NCI-H2196 (cell line): ENCODE results near the gene SREK1.
"Not testable (repeated sequence)": the region's sequence is repeated elsewhere in the genome, so short reads cannot be mapped to it uniquely, and the experiment has no call there.

Source experiments
- DNase-seq: peaks from one replicate; lab custom pipeline; 2025; ENCODE audit not compliant: unreplicated experiment; lab: John Stamatoyannopoulos, UW

The SREK1 gene

GRCh38 chr5:66213533-66213932 lies 69.4 kb downstream of the SREK1 start:
- no peak for DNase-seq

DNA sequence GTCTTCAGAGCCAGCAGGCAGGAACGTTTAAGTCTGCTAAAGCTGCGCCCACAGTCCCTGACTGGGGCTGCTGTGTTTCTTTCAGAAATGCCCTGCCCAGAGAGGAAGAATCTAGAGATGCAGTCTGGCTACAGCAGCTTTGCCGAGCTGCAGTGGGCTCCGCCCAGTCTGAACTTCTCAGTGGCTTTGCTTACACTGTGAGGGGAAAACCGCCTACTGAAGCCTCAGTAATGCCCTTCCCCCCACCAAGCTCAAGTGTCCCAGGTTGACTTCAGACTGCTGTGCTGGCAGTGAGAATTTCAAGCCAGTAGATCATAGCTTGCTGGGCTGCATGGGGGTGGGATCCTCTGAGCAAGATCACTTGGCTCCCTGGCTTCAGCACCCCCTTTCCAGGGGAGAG lies 78.4 kb downstream of the SREK1 start:
- DNase-seq = no peak

DNA sequence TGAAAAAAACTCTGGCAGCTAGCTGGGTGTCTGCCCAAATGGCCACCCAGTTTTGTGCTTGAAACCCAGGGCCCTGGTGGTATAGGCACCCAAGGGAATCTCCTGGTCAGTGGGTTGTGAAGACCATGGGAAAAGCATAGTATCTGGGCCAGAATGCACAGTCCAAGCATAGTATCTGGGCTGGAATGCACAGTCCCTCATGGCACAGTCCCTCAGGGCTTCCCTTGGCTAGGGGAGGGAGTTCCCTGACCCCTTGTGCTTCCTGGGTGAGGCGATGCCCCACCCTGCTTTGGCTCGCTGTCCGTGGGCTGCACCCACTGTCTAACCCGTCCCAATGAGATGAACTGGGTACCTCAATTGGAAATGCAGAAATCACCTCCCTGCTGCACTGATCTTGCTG lies 78.8 kb downstream of the SREK1 start:
- DNase-seq = not testable (repeated sequence)

DNA sequence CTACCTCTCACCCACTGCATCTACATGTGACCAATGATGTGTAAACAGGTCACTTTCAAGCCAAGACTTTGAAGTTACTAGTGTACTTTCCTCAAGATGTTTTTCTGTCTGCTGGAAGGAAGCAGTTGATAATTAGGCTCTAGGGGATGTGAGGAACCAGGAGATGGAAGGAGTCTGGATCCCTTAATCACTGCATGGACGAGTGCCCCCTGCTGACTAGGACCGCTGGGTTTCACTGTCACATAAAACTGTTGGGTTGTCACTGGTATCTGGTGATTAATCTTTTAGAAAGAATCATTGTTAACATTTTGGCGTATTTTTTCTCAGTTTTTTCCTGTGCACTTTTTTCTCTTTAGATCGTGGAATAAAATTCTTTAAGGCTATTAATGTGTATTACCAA lies 79.5 kb downstream of the SREK1 start:
- DNase-seq = no peak

DNA sequence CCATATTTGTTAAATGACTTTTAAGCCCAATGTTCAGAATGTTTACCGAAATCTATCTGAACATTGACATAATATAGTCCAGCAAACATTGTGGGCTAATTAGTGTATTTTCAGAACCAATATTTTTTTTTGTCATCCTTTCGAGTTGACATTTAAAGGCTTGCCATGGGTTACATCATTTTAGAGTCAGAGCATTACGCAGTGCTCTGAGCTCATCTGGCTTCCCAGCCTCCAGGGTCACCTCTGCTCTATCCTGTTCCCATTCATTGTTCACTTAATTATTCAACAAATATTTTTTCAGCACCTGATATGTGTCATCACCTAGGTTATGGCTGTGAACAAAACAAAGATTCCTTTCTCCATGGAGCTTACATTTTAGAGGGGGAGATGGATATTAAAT lies 80.2 kb downstream of the SREK1 start:
- DNase-seq = no peak

DNA sequence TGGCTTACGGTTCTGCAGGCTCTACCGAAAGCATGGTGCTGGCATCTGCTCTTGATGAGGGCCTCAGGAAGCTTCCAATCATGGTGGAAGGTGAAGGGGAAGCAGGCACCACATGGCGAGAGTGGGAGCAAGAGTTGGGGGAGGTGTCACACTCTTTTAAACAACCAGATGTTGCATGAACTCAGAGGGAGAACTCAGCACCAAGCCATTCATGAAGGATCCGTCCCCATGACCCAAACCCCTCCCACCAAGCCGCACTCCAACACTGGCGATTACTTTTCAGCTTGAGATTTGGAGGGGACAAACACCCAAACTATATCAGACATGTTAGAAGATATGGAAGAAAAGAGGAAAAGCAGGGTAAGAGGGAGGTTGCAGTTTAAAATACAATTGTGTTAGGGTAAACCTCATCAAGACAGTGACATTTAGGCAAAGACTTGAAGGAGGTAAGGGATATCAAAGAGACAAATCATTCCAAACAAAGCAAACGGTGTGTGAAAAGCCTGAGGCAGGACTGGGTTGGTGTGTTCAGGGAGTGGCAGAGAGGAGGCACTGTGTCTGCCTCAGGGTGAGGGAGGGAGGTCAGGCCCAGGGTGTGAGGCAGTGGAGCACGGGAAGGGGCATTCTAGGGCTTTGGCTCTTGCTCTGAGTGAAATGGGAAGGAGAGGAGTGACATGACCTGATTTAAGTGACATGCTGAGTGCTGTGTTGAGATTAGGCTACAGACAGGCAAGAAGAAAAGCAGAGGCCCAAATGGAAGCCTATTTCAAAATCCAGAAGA lies 80.9 kb downstream of the SREK1 start:
- no peak for DNase-seq

DNA sequence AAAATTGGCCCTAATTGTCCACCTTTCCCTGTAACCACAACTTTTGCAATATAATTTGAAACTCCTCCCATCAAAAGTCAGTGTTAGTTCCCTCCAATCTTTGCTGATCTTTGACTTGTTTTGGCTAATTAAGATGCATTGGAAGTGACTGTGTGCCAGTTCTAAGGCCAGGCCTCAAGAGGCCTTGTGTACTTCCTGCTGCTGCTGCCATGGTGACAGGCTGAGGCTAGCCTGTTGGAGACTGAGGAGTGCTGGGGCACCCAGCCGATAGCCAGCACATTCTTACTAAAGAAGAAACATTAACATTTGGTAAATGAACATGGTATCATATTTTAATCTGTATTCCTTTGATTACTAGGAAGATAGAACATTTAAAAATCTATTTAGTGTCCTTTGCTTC lies 86.5 kb downstream of the SREK1 start:
- no peak for DNase-seq

DNA sequence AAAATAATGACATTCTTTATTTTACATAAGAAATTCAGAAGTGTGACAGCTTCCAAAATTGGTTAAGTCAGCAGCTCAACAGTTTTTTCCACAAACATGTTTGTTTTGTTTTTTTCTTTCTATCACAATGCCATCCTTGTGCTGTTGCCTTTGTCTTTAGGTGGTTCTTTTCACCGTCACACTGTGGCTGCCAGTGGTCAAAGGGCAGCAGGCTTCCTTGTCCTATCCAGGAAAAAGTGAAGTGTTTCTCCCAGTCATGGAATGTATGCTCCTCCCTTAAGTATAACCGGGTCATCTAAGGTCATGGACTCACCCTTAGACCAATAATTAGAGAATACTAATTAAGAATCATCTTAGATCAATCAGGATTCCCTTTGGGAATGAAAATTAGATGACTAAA lies 87.4 kb downstream of the SREK1 start:
- DNase-seq = no peak

GRCh38 chr5:66232275-66232674 lies 88.2 kb downstream of the SREK1 start:
- DNase-seq = no peak

DNA sequence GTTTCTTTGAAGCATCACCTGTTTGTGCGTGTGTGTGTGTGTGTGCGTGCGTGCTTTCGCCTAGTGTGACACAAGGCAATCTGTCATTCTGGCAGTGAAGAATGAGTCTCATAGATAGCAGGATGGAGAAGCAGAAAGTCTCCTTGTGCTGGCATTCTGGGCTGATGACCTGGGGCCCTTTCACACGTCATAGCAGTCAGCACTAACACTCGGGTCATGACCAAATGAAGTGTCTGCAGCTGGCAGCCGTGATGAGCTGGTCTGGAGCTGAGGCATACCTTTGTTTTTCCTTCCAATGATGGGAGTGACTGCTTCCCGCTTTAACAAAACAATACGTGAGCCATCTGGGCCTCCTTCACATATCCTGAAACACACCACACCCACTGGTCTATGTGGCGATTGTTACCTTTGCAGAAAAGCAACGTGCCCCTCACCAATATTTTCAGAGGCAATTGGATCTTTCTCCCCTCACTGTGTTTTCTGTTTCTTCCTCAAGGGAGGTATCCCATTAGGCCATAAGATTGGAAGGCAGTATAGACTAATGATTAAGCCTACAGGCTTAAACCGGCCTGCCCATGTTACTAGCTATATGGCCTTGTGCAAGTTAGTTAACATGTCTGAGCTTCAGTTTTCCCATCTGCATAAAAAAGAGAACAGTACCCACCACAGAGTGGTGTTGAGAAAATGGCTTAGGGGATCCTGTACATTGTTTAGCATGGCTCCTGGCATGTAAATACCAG lies 88.8 kb downstream of the SREK1 start:
- no peak for DNase-seq
